Choroid plexus epithelial cell (primary cell): ENCODE measurements around the gene P4HA2.

Experiments used
- DNase-seq: peaks from one replicate; pipeline ENCODE4 v3.0.0-alpha.2; 2010; ENCODE audit warnings: low read depth
- H3K4me3 ChIP-seq: 2 replicates; pipeline ENCODE4 v1.5.1; 2011; ENCODE audit warnings: low read depth, mild to moderate bottlenecking, control low read depth, low read length, moderate library complexity
- CTCF ChIP-seq: conservative IDR thresholded peaks from 2 replicates; pipeline ENCODE4 v1.5.1; 2011; ENCODE audit warnings: low read depth, mild to moderate bottlenecking, control low read depth, inconsistent platforms, low read length, moderate library complexity

The P4HA2 gene

GRCh38 chr5:132271251-132272246 lies 43.9 kb upstream of the P4HA2 start:
- no peak for TF ChIP-seq CTCF
- DNase-seq: no peak
- H3K4me3 ChIP-seq: no peak overlapping the region

GRCh38 chr5:132270706-132271105 lies 43.1 kb upstream of the P4HA2 start:
- TF ChIP-seq CTCF: no peak
- DNase-seq: no peak
- no peak overlapping the region for H3K4me3 ChIP-seq

- no peak for TF ChIP-seq CTCF
- H3K4me3 ChIP-seq: no peak overlapping the region
- no peak for DNase-seq
Observed at GRCh38 chr5:132270335-132270665, 42.6 kb upstream of the P4HA2 start.

- H3K4me3 ChIP-seq: no peak overlapping the region
- DNase-seq: peak; percentile 31
- TF ChIP-seq CTCF: no peak
Observed at GRCh38 chr5:132269635-132270334, 42.1 kb upstream of the P4HA2 start.

GRCh38 chr5:132268769-132269551 lies 41.3 kb upstream of the P4HA2 start:
- DNase-seq: peak; percentile 64

More at GRCh38 chr5:132268769-132269551, 41.3 kb upstream of the P4HA2 start:
- no peak for TF ChIP-seq CTCF
- no peak overlapping the region for H3K4me3 ChIP-seq
